ENCODE data around the gene TACO1. TPM values are rescaled to one million over a fixed set of nuclear protein-coding genes. Genes with fewer than 3 reads are reported as not detected.

TACO1 gene
- total and polyA plus RNA-seq, 8 donors, result 7.0 to 26.6 (median 15.9) TPM

DNA sequence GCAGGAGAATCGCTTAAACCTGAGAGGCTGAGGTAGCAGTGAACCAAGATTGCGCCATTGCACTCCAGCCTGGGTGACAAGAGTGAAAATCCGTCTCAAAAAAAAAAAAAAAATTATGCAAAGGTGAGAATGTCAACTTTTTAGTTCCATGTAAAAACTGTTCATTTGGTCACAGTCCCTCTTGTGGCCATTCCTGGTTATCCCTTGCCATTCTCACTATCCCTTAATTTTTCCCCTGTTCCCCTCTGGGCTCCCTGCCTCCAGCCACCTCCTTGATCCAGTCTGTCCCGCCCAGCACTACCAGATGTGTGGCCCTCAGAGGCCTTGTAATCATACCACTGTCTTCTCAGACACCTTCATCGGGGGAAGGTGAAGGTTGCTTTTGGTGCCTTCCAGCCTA lies 27.1 kb upstream of the TACO1 start:
- H3K9me3 ChIP-seq, result no peaks in the 10 kb centered on the region
- H3K4me3 ChIP-seq, result no peak overlapping the region
- intact Hi-C loops (cut with DNase I; ENCODE audit: low total_unique reads), result no loop called here
- TF ChIP-seq POLR2A (IDR thresholded peaks at IDR 0.05) (no peak), EP300 (IDR thresholded peaks at IDR 0.05) (no peak), POLR2AphosphoS5 (IDR thresholded peaks at IDR 0.05) (no peak)
- TF ChIP-seq, protein P1, sequence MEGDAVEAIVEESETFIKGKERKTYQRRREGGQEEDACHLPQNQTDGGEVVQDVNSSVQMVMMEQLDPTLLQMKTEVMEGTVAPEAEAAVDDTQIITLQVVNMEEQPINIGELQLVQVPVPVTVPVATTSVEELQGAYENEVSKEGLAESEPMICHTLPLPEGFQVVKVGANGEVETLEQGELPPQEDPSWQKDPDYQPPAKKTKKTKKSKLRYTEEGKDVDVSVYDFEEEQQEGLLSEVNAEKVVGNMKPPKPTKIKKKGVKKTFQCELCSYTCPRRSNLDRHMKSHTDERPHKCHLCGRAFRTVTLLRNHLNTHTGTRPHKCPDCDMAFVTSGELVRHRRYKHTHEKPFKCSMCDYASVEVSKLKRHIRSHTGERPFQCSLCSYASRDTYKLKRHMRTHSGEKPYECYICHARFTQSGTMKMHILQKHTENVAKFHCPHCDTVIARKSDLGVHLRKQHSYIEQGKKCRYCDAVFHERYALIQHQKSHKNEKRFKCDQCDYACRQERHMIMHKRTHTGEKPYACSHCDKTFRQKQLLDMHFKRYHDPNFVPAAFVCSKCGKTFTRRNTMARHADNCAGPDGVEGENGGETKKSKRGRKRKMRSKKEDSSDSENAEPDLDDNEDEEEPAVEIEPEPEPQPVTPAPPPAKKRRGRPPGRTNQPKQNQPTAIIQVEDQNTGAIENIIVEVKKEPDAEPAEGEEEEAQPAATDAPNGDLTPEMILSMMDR (IDR thresholded peaks at IDR 0.05), result peak in 2 of 7 experiments; percentile 13 to 14
- no peak overlapping the region for H3K27ac ChIP-seq
- H3K4me1 ChIP-seq, result peaks cover 0 to 12% (median under 1%) of the 10 kb centered on the region in 4 donors
- H3K36me3 ChIP-seq, result peaks cover 0 to 9% (median 6%) of the 10 kb centered on the region in 4 donors
- H3K27me3 ChIP-seq, result no peaks in the 10 kb centered on the region
- WGBS, 5 donors, result 75 to 86% (median 83%) methylated on average over 5 of the region's 5 CpGs
- DNase-seq, result no peak

DNA sequence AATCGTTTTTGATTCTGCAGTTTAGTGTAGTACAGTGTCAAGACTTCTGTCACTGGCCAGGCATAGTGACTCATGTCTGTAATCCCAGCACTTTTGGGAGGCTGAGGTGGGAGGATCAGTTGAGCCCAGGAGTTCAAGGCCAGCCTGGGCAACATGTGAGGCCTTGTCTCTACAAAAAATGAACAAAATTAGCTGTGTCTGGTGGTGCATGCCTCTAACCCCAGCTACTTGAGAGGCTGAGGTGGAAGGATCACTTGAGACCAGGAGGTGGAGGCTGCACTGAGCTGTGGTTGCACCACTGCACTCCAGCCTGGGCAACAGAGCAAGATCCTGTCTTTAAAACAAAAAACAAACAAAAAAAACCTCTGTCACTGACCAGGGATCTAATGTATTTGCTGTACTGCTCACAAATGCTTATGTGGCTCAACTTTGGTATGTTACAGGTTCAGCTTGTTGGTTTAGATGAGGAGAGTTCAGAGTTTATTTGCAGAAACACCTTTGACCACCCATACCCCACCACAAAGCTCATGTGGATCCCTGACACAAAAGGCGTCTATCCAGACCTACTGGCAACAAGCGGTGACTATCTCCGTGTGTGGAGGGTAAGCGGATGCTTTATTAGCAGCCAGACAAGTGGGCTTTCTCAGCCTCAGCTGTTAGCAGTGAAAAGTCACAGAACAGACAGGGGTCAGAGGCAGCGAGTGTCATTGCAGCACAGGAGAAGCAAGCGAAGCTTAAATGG lies 22.5 kb upstream of the TACO1 start:
- Histone ChIP-seq H3K4me3 (no peak overlapping the region), H3K27me3 (no peaks in the 10 kb centered on the region), H3K4me1 (peaks cover 0 to 15% (median 8%) of the 10 kb centered on the region in 4 donors), H3K27ac (no peak overlapping the region), H3K36me3 (peaks cover 26 to 48% (median 42%) of the 10 kb centered on the region in 4 donors), H3K9me3 (no peaks in the 10 kb centered on the region)
- intact Hi-C loops (cut with DNase I; ENCODE audit: low total_unique reads), result no loop called here
- TF ChIP-seq POLR2AphosphoS5 (IDR thresholded peaks at IDR 0.05) (no peak), POLR2A (IDR thresholded peaks at IDR 0.05) (no peak), EP300 (IDR thresholded peaks at IDR 0.05) (no peak)
- TF ChIP-seq, protein P1 (IDR thresholded peaks at IDR 0.05), result no peak
- 78 to 89% (median 86%) methylated on average over 6 to 7 of the region's 7 CpGs for WGBS, 5 donors
- no peak for DNase-seq

DNA sequence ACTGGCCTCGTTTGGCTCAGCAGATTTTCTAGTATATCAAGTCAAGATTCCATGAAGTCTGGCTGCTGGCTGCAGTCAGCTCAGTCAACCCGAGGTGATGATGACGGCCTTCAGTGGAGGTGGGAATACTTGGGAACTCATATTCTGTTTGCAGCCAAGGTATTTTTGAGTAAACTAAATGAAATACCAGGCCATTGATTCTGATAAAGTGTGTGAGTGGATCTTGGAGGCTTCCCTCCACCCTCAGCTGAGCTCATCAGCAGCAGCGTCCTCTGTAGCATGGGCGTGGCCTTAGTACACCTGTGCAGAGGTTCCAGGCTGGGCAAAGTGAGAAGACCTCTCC lies 22.0 kb upstream of the TACO1 start:
- Histone ChIP-seq H3K9me3 (no peaks in the 10 kb centered on the region), H3K36me3 (peaks cover 31 to 53% (median 47%) of the 10 kb centered on the region in 4 donors), H3K27me3 (no peaks in the 10 kb centered on the region), H3K4me1 (peaks cover 0 to 15% (median 8%) of the 10 kb centered on the region in 4 donors), H3K27ac (no peak overlapping the region), H3K4me3 (no peak overlapping the region)
- intact Hi-C loops (cut with DNase I; ENCODE audit: low total_unique reads), result no loop called here
- no peak for TF ChIP-seq POLR2AphosphoS5 (IDR thresholded peaks at IDR 0.05)
- TF ChIP-seq POLR2A (IDR thresholded peaks at IDR 0.05), result no peak
- no peak for TF ChIP-seq EP300 (IDR thresholded peaks at IDR 0.05)
- TF ChIP-seq, protein P1 (IDR thresholded peaks at IDR 0.05), result no peak
- DNase-seq, result no peak
- 56 to 74% (median 63%) methylated on average over 5 of the region's 5 CpGs for WGBS, 5 donors

DNA sequence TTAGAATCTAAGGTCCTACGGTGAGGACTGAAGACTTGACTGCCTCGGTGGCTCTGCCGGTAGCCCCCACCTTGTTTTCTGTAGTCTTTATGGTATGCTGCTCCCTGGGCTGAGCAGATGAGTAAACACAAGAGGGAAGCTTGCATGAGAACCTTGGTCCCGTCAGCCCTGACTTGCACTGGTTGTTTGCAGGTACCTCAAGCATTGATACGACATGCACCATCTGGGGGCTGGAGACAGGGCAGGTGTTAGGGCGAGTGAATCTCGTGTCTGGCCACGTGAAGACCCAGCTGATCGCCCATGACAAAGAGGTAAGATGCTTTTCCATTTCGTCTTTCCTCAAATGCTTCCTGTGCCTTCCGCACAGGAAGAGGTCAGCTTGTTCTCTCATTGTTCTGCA lies 21.1 kb upstream of the TACO1 start:
- no peaks in the 10 kb centered on the region for H3K27me3 ChIP-seq
- intact Hi-C loops (cut with DNase I; ENCODE audit: low total_unique reads), result no loop called here
- H3K9me3 ChIP-seq, result no peaks in the 10 kb centered on the region
- peaks cover 0 to 15% (median 8%) of the 10 kb centered on the region in 4 donors for H3K4me1 ChIP-seq
- H3K27ac ChIP-seq, result no peak overlapping the region
- 48 to 70% (median 56%) methylated on average over 11 of the region's 11 CpGs for WGBS, 5 donors
- no peak overlapping the region for H3K4me3 ChIP-seq
- peaks cover 39 to 62% (median 56%) of the 10 kb centered on the region in 4 donors for H3K36me3 ChIP-seq
- peak in 1 of 2 donors; percentile 51 for DNase-seq
- no peak for TF ChIP-seq POLR2AphosphoS5 (IDR thresholded peaks at IDR 0.05)
- TF ChIP-seq EP300 (IDR thresholded peaks at IDR 0.05), result no peak
- TF ChIP-seq, protein P1 (IDR thresholded peaks at IDR 0.05), result no peak
- no peak for TF ChIP-seq POLR2A (IDR thresholded peaks at IDR 0.05)
